ENCODE data around the gene ADAM17.
A peak's percentile ranks its signal among the peaks of the same experiment; 100 is the strongest.

The ADAM17 gene

DNA sequence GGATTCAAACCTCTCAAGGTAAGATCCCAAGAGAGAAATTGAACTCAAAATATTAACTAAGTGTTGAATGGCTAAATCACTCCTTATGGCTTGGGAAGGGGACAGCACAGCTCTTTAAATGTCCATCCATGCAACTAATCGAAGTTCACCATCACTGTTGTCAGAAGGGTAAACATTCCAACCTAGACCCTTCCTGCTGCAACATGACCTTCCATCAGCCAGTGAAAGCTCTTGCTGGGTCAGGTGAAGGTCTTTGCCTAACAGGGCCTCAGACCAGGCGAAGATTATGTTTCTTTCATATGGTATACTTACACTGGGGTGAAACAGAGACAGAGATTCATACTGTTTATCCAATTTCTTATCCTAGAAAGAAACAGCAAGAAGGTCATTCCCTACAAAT is 64.8 kb downstream of the ADAM17 start:
- H3K9ac ChIP-seq (ENCODE audit: low read length in 2 of 2), result no peak overlapping the region
- no peak overlapping the region for H3K4me3 ChIP-seq (ENCODE audit: low read length in 2 of 2)
- H3K9me3 ChIP-seq (ENCODE audit: control insufficient read depth in 2 of 2, low read length in 2 of 2), result no peaks in the 10 kb centered on the region
- H3K36me3 ChIP-seq (ENCODE audit: control insufficient read depth in 2 of 2, insufficient read depth in 2 of 2, low read length in 2 of 2), result peaks cover 57 to 60% of the 10 kb centered on the region in 2 donors
- no peaks in the 10 kb centered on the region for H3K27me3 ChIP-seq (ENCODE audit: control insufficient read depth in 1 of 2, insufficient read depth in 2 of 2, low read length in 2 of 2)
- H3K4me1 ChIP-seq (ENCODE audit: control insufficient read depth, insufficient read depth, low read length), result no peaks in the 10 kb centered on the region
- H3K27ac ChIP-seq (ENCODE audit: low read length), result no peak overlapping the region

DNA sequence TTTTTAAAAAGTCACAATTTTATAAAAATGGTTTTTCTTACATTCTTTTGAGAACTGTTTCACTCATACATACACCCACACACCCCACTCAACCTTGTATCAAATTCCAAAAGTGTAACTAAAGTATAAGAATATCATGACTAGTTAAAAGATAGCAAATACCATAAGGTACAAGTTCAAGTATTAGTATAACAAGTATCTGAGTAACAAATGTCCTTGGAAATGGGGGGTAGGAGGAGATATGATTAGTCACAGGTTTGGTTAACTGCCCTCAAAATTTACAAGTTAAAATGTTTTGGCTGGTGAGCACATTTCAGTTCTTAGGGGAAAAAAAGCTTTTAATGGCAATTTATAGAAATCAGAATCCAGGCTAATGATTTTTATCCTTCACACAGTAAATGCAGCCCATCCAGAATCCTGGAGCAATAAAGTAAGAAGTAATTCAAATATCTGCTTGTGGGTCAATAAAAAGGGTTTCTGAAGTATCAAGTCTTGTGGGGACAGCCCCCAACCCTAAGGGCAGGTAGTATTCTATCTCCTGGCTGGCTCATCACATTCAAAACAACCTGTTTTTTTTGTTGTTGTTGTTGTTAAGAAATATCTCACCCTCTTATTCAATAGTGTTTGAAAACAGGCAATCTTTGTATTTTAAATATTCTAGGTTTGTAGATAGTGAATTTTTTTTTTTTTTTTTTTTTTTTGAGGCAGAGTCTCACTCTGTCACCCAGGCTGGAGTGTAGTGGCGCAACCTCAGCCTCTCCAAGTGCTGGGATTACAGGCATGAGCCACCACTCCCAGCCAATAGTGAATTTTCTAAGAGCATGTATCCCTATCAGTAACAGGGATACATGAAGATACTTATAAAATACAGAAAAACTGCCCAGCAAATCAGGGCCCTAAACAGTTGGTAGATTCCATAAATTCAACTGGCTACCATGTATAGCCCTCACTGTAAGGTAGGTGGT is 66.8 kb downstream of the ADAM17 start:
- H3K4me3 ChIP-seq (ENCODE audit: low read length in 2 of 2), result no peak overlapping the region
- H3K36me3 ChIP-seq (ENCODE audit: control insufficient read depth in 2 of 2, insufficient read depth in 2 of 2, low read length in 2 of 2), result peaks cover 64 to 65% of the 10 kb centered on the region in 2 donors
- no peaks in the 10 kb centered on the region for H3K4me1 ChIP-seq (ENCODE audit: control insufficient read depth, insufficient read depth, low read length)
- no peak overlapping the region for H3K9ac ChIP-seq (ENCODE audit: low read length in 2 of 2)
- no peaks in the 10 kb centered on the region for H3K9me3 ChIP-seq (ENCODE audit: control insufficient read depth in 2 of 2, low read length in 2 of 2)
- H3K27ac ChIP-seq (ENCODE audit: low read length), result no peak overlapping the region
- no peaks in the 10 kb centered on the region for H3K27me3 ChIP-seq (ENCODE audit: control insufficient read depth in 1 of 2, insufficient read depth in 2 of 2, low read length in 2 of 2)

DNA sequence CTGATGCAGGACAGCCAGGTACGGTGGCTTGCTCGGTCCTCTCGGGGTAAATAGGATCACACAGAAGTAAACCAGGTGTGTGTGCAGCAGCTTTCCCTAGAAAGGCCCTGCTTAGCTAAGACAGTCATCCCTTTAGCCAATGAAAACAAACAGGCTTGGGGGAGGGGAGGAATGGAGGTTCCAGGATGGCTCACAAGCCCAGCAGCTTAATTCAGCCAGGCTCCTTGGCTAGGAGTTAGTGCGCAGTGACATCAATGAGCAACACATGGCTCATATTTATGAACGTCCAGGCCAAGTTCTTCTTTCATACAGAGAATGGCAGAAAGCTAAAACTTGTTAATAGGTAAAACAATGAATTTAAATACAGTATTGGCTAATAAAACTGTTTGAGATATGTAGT is 71.1 kb downstream of the ADAM17 start:
- H3K27me3 ChIP-seq (ENCODE audit: control insufficient read depth in 1 of 2, insufficient read depth in 2 of 2, low read length in 2 of 2), result no peaks in the 10 kb centered on the region
- no peaks in the 10 kb centered on the region for H3K4me1 ChIP-seq (ENCODE audit: control insufficient read depth, insufficient read depth, low read length)
- peaks cover 60 to 67% of the 10 kb centered on the region in 2 donors for H3K36me3 ChIP-seq (ENCODE audit: control insufficient read depth in 2 of 2, insufficient read depth in 2 of 2, low read length in 2 of 2)
- no peak overlapping the region for H3K9ac ChIP-seq (ENCODE audit: low read length in 2 of 2)
- H3K4me3 ChIP-seq (ENCODE audit: low read length in 2 of 2), result no peak overlapping the region
- H3K9me3 ChIP-seq (ENCODE audit: control insufficient read depth in 2 of 2, low read length in 2 of 2), result no peaks in the 10 kb centered on the region
- no peak overlapping the region for H3K27ac ChIP-seq (ENCODE audit: low read length)

DNA sequence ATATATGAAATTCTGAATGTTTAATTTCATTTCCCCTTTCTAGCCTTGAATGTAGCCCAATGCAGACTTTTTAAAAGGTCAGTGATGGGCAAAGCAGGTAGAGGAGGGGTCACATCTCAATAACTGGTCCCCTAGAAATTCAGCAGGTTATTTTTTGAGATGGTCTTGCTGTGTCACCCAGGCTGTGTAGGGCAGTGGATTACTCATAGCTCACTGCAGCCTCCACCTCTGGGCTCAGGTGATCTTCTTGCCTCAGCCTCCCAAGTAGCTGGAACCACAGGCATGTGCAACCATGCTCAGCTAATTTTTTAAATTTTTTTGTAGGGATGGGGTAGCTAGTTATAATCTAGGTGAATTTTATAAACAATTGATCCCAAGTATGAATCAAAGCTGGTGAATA is 72.5 kb downstream of the ADAM17 start:
- Histone ChIP-seq H3K4me1 (ENCODE audit: control insufficient read depth, insufficient read depth, low read length) (no peaks in the 10 kb centered on the region), H3K4me3 (ENCODE audit: low read length in 2 of 2) (no peak overlapping the region), H3K9ac (ENCODE audit: low read length in 2 of 2) (no peak overlapping the region), H3K27ac (ENCODE audit: low read length) (no peak overlapping the region), H3K27me3 (ENCODE audit: control insufficient read depth in 1 of 2, insufficient read depth in 2 of 2, low read length in 2 of 2) (no peaks in the 10 kb centered on the region), H3K9me3 (ENCODE audit: control insufficient read depth in 2 of 2, low read length in 2 of 2) (no peaks in the 10 kb centered on the region), H3K36me3 (ENCODE audit: control insufficient read depth in 2 of 2, insufficient read depth in 2 of 2, low read length in 2 of 2) (peaks cover 67 to 68% of the 10 kb centered on the region in 2 donors)

DNA sequence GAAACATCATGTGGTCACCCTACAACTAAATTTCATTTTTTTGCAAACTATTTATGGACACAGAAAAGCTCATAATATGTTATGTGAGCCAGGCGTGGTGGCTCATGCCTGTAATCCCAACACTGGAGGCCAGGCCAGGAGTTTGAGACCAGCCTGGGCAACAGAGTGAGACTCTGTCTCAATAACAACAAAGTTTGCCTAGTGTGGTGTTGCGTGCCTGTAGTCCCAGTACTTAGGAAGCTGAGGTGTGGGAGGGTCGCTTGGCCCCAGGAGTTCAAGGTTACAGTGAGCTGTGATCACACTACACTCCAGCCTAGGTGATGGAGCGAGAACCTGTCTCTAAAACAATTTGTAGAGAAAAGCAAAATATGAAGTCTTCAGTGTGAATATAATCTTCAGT is 75.5 kb downstream of the ADAM17 start:
- Histone ChIP-seq H3K4me1 (ENCODE audit: control insufficient read depth, insufficient read depth, low read length) (peaks cover 16% of the 10 kb centered on the region), H3K27me3 (ENCODE audit: control insufficient read depth in 1 of 2, insufficient read depth in 2 of 2, low read length in 2 of 2) (no peaks in the 10 kb centered on the region), H3K9me3 (ENCODE audit: control insufficient read depth in 2 of 2, low read length in 2 of 2) (no peaks in the 10 kb centered on the region), H3K36me3 (ENCODE audit: control insufficient read depth in 2 of 2, insufficient read depth in 2 of 2, low read length in 2 of 2) (peaks cover 43 to 51% of the 10 kb centered on the region in 2 donors), H3K9ac (ENCODE audit: low read length in 2 of 2) (no peak overlapping the region), H3K27ac (ENCODE audit: low read length) (no peak overlapping the region), H3K4me3 (ENCODE audit: low read length in 2 of 2) (no peak overlapping the region)

DNA sequence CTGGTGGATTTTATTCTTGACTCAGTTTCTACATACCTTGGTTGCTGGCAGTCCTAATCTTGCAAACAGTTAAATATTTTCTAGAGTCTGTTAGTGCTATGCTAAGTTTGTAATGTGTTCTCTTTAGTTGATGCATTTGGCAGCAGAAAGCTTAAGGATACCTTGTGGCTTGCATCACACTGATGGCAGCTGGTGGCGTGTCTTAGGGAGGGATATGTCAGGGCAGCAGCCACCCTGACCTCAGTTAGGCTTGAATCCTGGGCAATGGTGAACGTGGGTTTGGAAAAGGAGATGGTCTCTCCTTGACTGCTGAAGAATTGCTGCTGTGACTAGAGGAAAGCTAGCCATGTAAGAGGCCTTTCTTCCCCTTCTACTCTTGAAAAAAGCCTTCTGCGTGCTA is 77.1 kb downstream of the ADAM17 start:
- H3K27ac ChIP-seq (ENCODE audit: low read length), result no peak overlapping the region
- H3K4me1 ChIP-seq (ENCODE audit: control insufficient read depth, insufficient read depth, low read length), result peaks cover 23% of the 10 kb centered on the region
- peaks cover 27 to 35% of the 10 kb centered on the region in 2 donors for H3K36me3 ChIP-seq (ENCODE audit: control insufficient read depth in 2 of 2, insufficient read depth in 2 of 2, low read length in 2 of 2)
- no peak overlapping the region for H3K4me3 ChIP-seq (ENCODE audit: low read length in 2 of 2)
- no peaks in the 10 kb centered on the region for H3K27me3 ChIP-seq (ENCODE audit: control insufficient read depth in 1 of 2, insufficient read depth in 2 of 2, low read length in 2 of 2)
- no peaks in the 10 kb centered on the region for H3K9me3 ChIP-seq (ENCODE audit: control insufficient read depth in 2 of 2, low read length in 2 of 2)
- H3K9ac ChIP-seq (ENCODE audit: low read length in 2 of 2), result no peak overlapping the region

DNA sequence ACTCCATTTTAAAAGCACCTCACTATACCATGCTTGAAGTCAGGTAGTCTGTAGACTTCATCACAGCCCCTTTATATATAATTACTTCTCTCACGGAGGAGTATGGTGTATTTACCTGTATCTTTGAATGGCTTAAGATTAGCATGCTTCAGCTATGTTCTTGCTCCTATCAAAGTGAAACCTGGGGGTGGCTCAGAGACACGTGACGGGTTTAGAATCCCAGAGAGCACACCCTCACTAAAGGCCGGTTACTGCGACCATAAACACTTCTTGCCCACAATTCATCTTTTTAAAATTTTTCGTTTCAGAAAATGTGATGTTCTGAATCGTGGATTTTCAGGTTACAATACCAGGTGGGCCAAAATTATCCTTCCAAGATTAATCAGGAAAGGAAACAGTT is 77.7 kb downstream of the ADAM17 start:
- H3K4me3 ChIP-seq (ENCODE audit: low read length in 2 of 2), result no peak overlapping the region
- no peak overlapping the region for H3K27ac ChIP-seq (ENCODE audit: low read length)
- H3K9me3 ChIP-seq (ENCODE audit: control insufficient read depth in 2 of 2, low read length in 2 of 2), result no peaks in the 10 kb centered on the region
- peaks cover 25% of the 10 kb centered on the region for H3K4me1 ChIP-seq (ENCODE audit: control insufficient read depth, insufficient read depth, low read length)
- H3K9ac ChIP-seq (ENCODE audit: low read length in 2 of 2), result no peak overlapping the region
- H3K27me3 ChIP-seq (ENCODE audit: control insufficient read depth in 1 of 2, insufficient read depth in 2 of 2, low read length in 2 of 2), result no peaks in the 10 kb centered on the region
- peaks cover 23 to 29% of the 10 kb centered on the region in 2 donors for H3K36me3 ChIP-seq (ENCODE audit: control insufficient read depth in 2 of 2, insufficient read depth in 2 of 2, low read length in 2 of 2)

DNA sequence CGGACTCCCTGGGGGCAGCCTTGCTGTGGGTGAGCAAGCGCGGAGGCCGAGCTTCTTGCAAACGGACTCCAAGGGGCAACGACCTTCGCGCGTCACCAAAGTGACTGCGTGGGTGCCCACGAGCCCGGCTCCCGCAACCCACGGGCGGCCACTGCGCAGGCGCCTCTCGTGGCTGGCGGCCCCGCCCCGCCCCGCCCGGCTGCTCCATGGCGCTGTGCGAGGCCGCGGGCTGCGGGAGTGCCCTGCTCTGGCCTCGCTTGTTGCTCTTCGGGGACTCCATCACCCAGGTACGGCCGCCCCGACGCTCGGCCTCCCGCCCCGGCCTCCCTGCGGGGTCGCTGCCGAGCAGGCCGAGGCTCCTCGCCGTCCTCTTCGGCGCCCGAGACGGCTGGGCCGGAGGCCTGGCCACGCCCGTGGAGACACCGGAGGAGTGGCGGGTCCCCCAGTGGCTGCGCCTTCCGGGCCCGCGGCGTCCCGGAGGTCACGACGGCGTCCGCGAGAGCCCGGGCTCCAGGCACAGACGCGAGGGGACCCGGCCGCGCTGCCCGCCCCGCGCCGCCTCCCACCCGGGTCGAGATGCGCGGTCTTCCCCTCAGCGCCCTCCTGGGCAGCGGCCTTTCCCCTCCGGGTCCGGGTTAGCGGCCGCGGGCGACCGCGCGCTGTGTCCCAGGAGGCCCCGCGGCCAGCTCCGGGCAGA is 81.1 kb downstream of the ADAM17 start, which contains the start of gene IAH1:
Gene IAH1 (plus strand): TSS at position 191 of the 697 bp plus-strand sequence. CDS start 16 bp downstream, at position 207.
- Histone ChIP-seq H3K4me1 (ENCODE audit: control insufficient read depth, insufficient read depth, low read length) (peaks cover 25% of the 10 kb centered on the region), H3K4me3 (ENCODE audit: low read length in 2 of 2) (peak within 1 kb of the TSS; percentile 90 to 96), H3K27ac (ENCODE audit: low read length) (peak within 1 kb of the TSS; percentile 69)

DNA sequence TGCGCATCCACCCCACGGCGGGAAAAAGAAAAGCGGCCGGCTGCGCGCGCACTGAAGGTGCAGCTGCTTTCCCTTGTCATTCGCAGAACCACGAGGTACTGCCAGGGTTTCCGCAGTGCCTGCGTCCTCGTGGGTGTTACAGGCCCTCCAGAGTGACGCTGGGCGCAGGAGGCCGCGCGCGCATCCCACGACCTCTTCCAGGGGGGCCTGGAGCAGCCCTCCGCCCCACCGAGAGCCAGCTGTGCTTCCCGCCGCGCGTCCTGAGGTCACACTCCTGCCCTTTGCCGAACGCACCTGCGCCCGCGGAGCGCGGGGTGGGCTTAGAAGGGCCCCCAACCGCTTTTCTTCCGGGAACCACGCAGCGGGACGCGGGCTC is 81.7 kb downstream of the ADAM17 start:
- peaks cover 25% of the 10 kb centered on the region for H3K4me1 ChIP-seq (ENCODE audit: control insufficient read depth, insufficient read depth, low read length)
- H3K9me3 ChIP-seq (ENCODE audit: control insufficient read depth in 2 of 2, low read length in 2 of 2), result no peaks in the 10 kb centered on the region
- no peaks in the 10 kb centered on the region for H3K27me3 ChIP-seq (ENCODE audit: control insufficient read depth in 1 of 2, insufficient read depth in 2 of 2, low read length in 2 of 2)
- peak overlapping the region; percentile 60 to 94 for H3K9ac ChIP-seq (ENCODE audit: low read length in 2 of 2)
- peaks cover 8 to 12% of the 10 kb centered on the region in 2 donors for H3K36me3 ChIP-seq (ENCODE audit: control insufficient read depth in 2 of 2, insufficient read depth in 2 of 2, low read length in 2 of 2)
- peak overlapping the region; percentile 90 to 96 for H3K4me3 ChIP-seq (ENCODE audit: low read length in 2 of 2)
- peak overlapping the region; percentile 55 for H3K27ac ChIP-seq (ENCODE audit: low read length)

More for the DNA sequence above, 81.1 kb downstream of the ADAM17 start, which contains the start of gene IAH1:
- Histone ChIP-seq H3K9me3 (ENCODE audit: control insufficient read depth in 2 of 2, low read length in 2 of 2) (no peaks in the 10 kb centered on the region), H3K9ac (ENCODE audit: low read length in 2 of 2) (peak within 1 kb of the TSS; percentile 82 to 94), H3K36me3 (ENCODE audit: control insufficient read depth in 2 of 2, insufficient read depth in 2 of 2, low read length in 2 of 2) (peaks cover 7 to 12% of the 10 kb centered on the region in 2 donors), H3K27me3 (ENCODE audit: control insufficient read depth in 1 of 2, insufficient read depth in 2 of 2, low read length in 2 of 2) (no peaks in the 10 kb centered on the region)

DNA sequence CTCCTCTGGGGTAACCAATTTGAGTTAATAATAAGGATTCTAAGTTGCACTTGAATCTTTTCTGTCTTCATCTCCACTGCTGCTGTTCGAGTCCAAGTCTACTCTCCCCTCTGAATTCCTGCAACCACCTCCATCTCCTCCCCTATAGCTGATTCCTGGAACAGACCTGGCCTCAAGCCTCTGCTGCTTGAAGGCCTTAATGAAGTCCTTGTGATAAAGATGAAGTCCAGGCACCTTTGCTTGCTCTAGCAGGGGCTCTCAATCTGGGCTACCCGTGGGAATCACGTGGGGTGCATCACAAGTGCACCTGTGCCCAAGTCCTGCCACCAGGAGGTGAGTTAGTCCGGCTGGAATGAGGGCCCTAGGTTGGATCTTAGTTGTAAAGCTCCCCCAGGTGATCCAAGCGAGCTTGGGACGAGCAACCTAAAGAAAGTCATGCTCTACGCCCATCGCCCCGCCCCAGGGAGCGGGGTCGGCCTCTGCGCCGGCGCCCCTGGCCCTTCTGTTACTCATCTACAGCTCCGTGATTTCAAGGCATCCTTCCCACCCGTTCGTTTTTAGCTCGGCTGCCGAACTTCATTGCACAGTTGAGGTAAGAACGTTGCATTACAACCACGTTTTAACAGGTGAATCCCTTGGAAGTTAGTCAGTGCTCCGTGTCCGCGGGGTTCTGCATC is 82.2 kb downstream of the ADAM17 start:
- Histone ChIP-seq H3K36me3 (ENCODE audit: control insufficient read depth in 2 of 2, insufficient read depth in 2 of 2, low read length in 2 of 2) (peaks cover 7 to 8% of the 10 kb centered on the region in 2 donors), H3K27ac (ENCODE audit: low read length) (peak overlapping the region; percentile 55), H3K9ac (ENCODE audit: low read length in 2 of 2) (peak overlapping the region; percentile 60 to 94), H3K9me3 (ENCODE audit: control insufficient read depth in 2 of 2, low read length in 2 of 2) (no peaks in the 10 kb centered on the region), H3K4me3 (ENCODE audit: low read length in 2 of 2) (peak overlapping the region; percentile 90 to 96), H3K4me1 (ENCODE audit: control insufficient read depth, insufficient read depth, low read length) (peaks cover 25% of the 10 kb centered on the region), H3K27me3 (ENCODE audit: control insufficient read depth in 1 of 2, insufficient read depth in 2 of 2, low read length in 2 of 2) (no peaks in the 10 kb centered on the region)
